Small intestine (tissue), 7 donors: ENCODE data around the gene EDN1. TPM values are rescaled to one million over a fixed set of nuclear protein-coding genes. Genes with fewer than 3 reads are reported as not detected.

ENCODE experiments used
- DNase-seq, 2 donors: peaks; one replicate each; pipeline versions ENCODE4 v3.0.0 to v3.0.0-alpha.2; 2013
- FAIRE-seq: peaks from 2 replicates; lab custom pipeline; 2012; peaks lifted over from hg19 to GRCh38; lab: Jason Lieb, UNC
- H3K27ac ChIP-seq, 3 donors: one replicate each; pipeline ENCODE4 v1.5.1; 2013; ENCODE audit warnings: low read length in 2 of 3, mild to moderate bottlenecking in 2 of 3, control low read depth in 1 of 3, inconsistent platforms in 1 of 3, low read depth in 1 of 3, moderate library complexity in 1 of 3
- H3K27me3 ChIP-seq, 3 donors: one replicate each; pipeline ENCODE4 v1.6.1; 2013; ENCODE audit warnings: low read length in 3 of 3, inconsistent platforms in 1 of 3; ENCODE audit not compliant: control insufficient read depth in 3 of 3, insufficient read depth in 3 of 3
- H3K36me3 ChIP-seq, 3 donors: one replicate each; pipeline ENCODE4 v1.6.1; 2013; ENCODE audit warnings: low read length in 3 of 3, inconsistent platforms in 1 of 3, low read depth in 1 of 3, mild to moderate bottlenecking in 1 of 3, moderate library complexity in 1 of 3; ENCODE audit not compliant: control insufficient read depth in 3 of 3, insufficient read depth in 2 of 3
- H3K4me1 ChIP-seq, 3 donors: one replicate each; pipeline ENCODE4 v1.6.1; 2013; ENCODE audit warnings: low read length in 2 of 3, inconsistent platforms in 1 of 3, low read depth in 1 of 3, mild to moderate bottlenecking in 1 of 3, moderate library complexity in 1 of 3; ENCODE audit not compliant: control insufficient read depth in 3 of 3, insufficient read depth in 2 of 3
- H3K4me3 ChIP-seq, 3 donors: one replicate each; pipeline ENCODE4 v1.5.1; 2013; ENCODE audit warnings: low read length in 3 of 3, control low read depth in 1 of 3, inconsistent platforms in 1 of 3, low read depth in 1 of 3, mild to moderate bottlenecking in 1 of 3, moderate library complexity in 1 of 3
- H3K9me3 ChIP-seq, 2 donors: one replicate each; pipeline ENCODE4 v1.6.1; 2013; ENCODE audit warnings: low read depth in 1 of 2, low read length in 1 of 2; ENCODE audit not compliant: control insufficient read depth in 2 of 2, insufficient read depth in 1 of 2
- WGBS, 3 donors: extraction: QIAGEN DNeasy Blood & Tissue Kit; methylation state at CpG; one replicate each; pipeline ENCODE4 v1.1.7; 2013; 5-methylcytosine and 5-hydroxymethylcytosine counted together
- polyA plus RNA-seq, 4 donors: library from polyadenylated mRNA; stranded (reverse) in 3 of 4; unstranded in 1 of 4; fragments of 200-250 nt in 3 of 4; fragments of 120-200 nt in 1 of 4; gene quantifications; one replicate each; pipeline versions ENCODE4 v1.2.1 to v1.2.3, GENCODE V29; 2013
- donor health status: healthy with polysubstance abuse.
- donor health status: control.
- donor health status: control.
- donor health status: Bipolar disorder and iron deficiency.
- donor health status: healthy.

The EDN1 gene
- polyA plus RNA-seq, 4 donors = 7.3 to 28.5 (median 9.9) TPM

DNA sequence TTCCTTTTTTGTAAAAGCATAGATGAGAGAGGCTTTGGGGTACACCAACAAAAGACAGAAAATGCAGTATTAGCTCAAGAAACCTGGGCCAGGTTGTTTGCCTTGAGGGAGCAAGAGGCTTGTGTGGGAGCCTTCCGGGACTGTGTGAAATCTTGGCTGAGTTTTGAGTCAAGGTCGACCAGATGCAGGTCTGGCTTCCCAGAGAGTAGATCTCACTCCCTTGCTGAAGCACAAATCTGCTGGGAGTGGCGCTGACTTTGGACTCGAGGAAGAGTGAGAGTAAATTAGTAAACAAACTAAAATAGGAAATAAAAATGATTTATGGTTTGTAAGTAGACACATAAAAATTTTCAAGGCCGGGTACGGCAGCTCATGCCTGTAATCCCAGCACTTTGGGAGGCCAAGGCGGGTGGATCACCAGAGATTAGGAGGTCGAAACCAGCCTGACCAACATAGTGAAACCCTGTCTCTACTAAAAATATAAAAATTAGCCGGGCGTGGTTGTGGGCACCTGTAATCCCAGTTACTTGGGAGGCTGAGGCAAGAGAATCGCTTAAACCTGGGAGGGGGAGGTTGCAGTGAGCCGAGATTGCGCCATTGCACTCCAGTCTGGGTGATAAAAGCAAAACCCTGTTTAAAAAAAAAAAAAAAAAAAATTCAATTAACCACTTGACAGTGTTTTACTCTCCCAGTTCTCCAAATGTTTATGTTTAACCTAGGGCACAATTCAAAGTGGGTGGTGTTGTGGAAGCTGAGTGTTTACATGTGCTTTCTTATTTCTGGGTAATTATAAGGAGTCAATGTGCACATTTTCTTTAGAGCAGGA is 27.7 kb upstream of the EDN1 start:
- no peaks in the 10 kb centered on the region for H3K27me3 ChIP-seq
- peaks cover 5 to 24% (median 9%) of the 10 kb centered on the region in 3 donors for H3K4me1 ChIP-seq
- H3K27ac ChIP-seq = peak overlapping the region; percentile 42 to 96 (median 90)
- peak; percentile 88 to 96 for DNase-seq
- peak overlapping the region in 2 of 3 donors; percentile 49 to 57 for H3K4me3 ChIP-seq
- no peaks in the 10 kb centered on the region for H3K36me3 ChIP-seq
- FAIRE-seq = no peak
- WGBS, 3 donors = 23 to 58% (median 36%) methylated on average over 13 of the region's 13 CpGs
- H3K9me3 ChIP-seq = no peaks in the 10 kb centered on the region

DNA sequence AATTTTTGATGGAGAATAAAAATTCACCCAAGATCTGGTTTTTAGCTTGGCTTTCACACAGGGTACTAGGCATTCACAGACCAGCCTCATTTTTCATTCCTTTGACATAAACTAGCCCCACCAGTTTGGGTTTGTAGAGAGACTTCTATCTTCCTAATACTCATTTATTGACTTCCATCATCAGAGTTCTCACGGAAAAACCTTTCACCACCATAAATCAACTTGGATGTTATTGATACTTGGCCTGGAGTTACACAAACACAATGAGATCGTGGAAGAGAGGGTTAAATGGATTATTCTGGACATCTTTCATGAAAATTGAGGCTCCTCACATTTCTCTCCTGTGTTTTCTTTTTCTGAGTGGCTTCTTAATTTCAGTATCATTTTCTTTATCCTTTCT is 26.8 kb upstream of the EDN1 start:
- 10 to 27% (median 20%) methylated on average over 2 of the region's 2 CpGs for WGBS, 3 donors
- Histone ChIP-seq H3K9me3 (no peaks in the 10 kb centered on the region), H3K4me1 (peaks cover 5 to 24% (median 9%) of the 10 kb centered on the region in 3 donors), H3K4me3 (no peak overlapping the region), H3K27me3 (no peaks in the 10 kb centered on the region), H3K36me3 (no peaks in the 10 kb centered on the region), H3K27ac (peak overlapping the region in 1 of 3 donors; percentile 96)
- FAIRE-seq (no peak), DNase-seq (peak in 1 of 2 donors; percentile 25)

DNA sequence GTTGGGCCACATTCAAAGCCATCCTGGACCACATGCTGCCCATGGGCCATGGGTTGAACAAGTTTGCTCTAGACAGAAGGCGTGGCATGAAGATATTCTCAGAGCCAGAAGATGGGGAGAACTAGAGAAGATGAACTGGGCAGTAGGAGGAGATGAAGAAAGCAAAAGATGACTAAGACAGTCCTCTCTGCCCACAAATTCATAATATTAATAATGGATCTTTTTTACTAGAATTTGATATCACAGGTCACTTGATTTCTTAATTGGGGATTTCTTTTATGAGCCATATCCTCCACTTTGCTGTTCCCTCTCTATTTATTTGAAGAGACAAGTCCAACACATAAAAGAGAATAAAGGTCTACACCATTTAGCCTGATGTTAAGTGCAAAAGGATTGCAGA is 25.5 kb upstream of the EDN1 start:
- Histone ChIP-seq H3K27ac (peak overlapping the region in 1 of 3 donors; percentile 24), H3K4me1 (peaks cover 5 to 24% (median 9%) of the 10 kb centered on the region in 3 donors), H3K9me3 (no peaks in the 10 kb centered on the region), H3K4me3 (no peak overlapping the region), H3K36me3 (no peaks in the 10 kb centered on the region), H3K27me3 (no peaks in the 10 kb centered on the region)
- FAIRE-seq (no peak), DNase-seq (no peak)
- WGBS, 3 donors = 86 to 100% (median 95%) methylated on average over 1 of the region's 1 CpG

DNA sequence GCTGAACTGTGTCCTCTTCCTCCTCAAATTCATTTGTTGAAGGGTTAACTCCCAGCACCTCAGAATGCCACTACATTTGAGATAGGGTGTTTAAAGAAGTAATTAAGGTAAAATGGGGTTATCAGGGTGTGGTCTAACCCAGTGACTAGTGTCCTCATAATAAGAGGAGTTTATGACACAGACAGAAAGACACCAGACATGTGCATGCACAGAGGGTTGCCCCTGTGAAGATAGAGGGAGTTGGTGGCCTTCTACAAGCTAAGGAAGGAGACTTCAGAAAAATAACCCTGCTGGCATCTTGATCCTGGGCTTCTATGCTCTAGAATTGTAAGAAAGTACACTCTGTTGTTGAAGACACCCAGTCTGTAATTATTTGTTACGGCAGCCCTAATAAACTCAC is 24.9 kb upstream of the EDN1 start:
- no peak for FAIRE-seq
- Histone ChIP-seq H3K36me3 (no peaks in the 10 kb centered on the region), H3K27ac (peak overlapping the region in 1 of 3 donors; percentile 24), H3K4me1 (peaks cover 5 to 24% (median 9%) of the 10 kb centered on the region in 3 donors), H3K9me3 (no peaks in the 10 kb centered on the region), H3K4me3 (no peak overlapping the region), H3K27me3 (no peaks in the 10 kb centered on the region)
- WGBS, 3 donors = 74 to 93% (median 91%) methylated on average over 1 of the region's 1 CpG
- DNase-seq = no peak

DNA sequence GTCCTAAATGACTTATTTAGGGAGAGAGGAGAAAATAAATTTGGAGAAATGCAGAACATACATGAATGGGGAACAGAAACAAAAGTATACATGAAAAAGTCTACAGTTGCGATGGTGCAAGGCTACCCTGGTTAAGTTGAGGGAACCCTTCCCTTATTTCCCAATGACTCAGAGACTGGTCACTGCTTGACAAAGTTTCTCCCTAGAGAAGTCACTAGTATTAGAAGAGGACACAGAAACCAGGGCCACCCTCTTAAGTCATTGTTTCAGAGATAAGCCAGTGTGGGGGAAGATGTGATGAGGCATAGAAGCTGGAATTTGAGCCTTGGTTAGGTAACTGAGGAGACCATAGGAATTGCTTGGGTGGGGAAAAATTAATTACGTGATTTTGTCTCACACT is 24.4 kb upstream of the EDN1 start:
- no peaks in the 10 kb centered on the region for H3K27me3 ChIP-seq
- peaks cover 5 to 24% (median 9%) of the 10 kb centered on the region in 3 donors for H3K4me1 ChIP-seq
- H3K4me3 ChIP-seq = no peak overlapping the region
- no peaks in the 10 kb centered on the region for H3K9me3 ChIP-seq
- H3K27ac ChIP-seq = peak overlapping the region in 1 of 3 donors; percentile 24
- DNase-seq = peak in 1 of 2 donors; percentile 50
- no peaks in the 10 kb centered on the region for H3K36me3 ChIP-seq
- FAIRE-seq = no peak
- 66 to 79% (median 79%) methylated on average over 2 of the region's 2 CpGs for WGBS, 3 donors

DNA sequence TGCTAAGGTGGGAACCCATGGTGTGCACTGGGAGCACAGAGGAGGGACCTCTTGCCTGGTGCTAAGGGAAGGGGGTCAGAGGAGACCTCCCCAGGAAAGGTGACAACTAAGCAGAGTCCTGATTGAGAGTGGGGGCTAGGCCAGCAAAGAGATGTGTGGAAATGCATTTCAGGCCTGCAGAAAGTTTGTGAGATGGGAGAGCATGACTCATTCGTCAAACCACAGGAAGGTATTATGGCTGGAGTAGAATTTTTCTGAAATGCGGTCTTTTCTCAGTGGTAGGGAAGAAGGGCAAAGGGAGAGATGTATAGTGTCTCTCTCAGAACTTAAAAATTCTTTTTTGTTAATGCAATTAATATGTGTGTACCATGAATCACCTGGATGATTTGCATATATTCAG is 23.6 kb upstream of the EDN1 start:
- H3K9me3 ChIP-seq = no peaks in the 10 kb centered on the region
- 70 to 84% (median 70%) methylated on average over 2 of the region's 2 CpGs for WGBS, 3 donors
- H3K4me3 ChIP-seq = no peak overlapping the region
- FAIRE-seq = no peak
- no peaks in the 10 kb centered on the region for H3K36me3 ChIP-seq
- DNase-seq = no peak
- no peak overlapping the region for H3K27ac ChIP-seq
- H3K4me1 ChIP-seq = peaks cover 3 to 20% (median 9%) of the 10 kb centered on the region in 3 donors
- no peaks in the 10 kb centered on the region for H3K27me3 ChIP-seq

DNA sequence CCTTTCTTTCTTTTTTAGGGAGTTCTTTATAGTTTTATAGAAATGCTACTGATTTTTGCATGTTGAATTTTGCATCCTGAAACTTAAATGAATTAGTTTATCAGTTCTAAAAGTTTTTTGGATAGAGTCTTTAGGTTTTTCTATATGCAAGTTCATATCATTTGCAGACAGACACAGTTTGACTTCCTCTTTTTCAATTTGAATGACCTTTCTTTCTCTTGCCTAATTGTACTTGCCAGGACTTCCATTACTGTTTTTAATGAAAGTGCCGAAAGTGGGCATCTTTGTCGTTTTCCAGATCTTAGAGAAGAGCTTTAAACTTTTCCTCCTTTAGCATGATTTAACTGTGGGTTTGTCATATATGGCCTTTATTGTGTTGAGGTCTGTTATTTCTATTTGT is 21.1 kb upstream of the EDN1 start:
- H3K4me3 ChIP-seq = no peak overlapping the region
- peaks cover 0 to 2% (median 0%) of the 10 kb centered on the region in 3 donors for H3K36me3 ChIP-seq
- DNase-seq (no peak), FAIRE-seq (no peak)
- no peak overlapping the region for H3K27ac ChIP-seq
- peaks cover 0 to 3% of the 10 kb centered on the region in 2 donors for H3K9me3 ChIP-seq
- H3K4me1 ChIP-seq = peaks cover 3 to 17% (median 6%) of the 10 kb centered on the region in 3 donors
- no peaks in the 10 kb centered on the region for H3K27me3 ChIP-seq
- WGBS, 3 donors = 73 to 86% (median 77%) methylated on average over 2 of the region's 2 CpGs

DNA sequence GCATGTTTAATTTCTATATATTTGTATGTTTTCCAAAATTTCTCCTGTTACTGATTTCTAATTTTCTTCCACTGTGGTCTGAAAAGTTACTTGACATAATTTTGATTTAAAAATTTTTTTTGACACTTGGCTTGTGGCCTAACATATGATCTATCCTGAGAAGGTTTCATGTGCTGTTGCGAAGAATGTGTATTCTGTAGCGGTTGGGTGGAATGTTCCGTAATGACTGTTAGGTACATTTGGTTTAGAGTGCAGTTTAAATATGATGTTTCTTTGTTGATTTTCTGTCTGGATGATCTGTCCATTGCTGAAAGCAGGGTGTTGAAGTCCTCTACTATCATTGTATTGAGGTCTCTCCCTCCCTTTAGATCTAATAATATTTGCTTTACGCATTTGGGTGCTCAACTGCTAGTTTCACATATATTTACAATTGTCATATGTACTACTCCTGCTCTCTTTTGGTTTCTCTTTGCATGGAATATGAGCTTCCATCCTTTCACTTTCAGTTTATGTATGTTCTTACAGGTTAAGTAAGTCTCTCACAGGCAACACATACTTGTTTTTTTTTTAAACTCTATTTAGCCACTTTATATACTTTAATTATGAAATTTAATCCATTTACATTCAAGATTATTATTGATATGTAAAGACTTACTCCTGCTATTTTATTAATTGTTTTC is 19.5 kb upstream of the EDN1 start:
- peaks cover 0 to 10% (median 0%) of the 10 kb centered on the region in 3 donors for H3K4me1 ChIP-seq
- WGBS, 3 donors = 82 to 88% (median 84%) methylated on average over 4 of the region's 4 CpGs
- peaks cover 0 to 3% of the 10 kb centered on the region in 2 donors for H3K9me3 ChIP-seq
- H3K4me3 ChIP-seq = no peak overlapping the region
- DNase-seq (peak; percentile 53 to 68), FAIRE-seq (peak; percentile 91)
- H3K36me3 ChIP-seq = peaks cover 0 to 2% (median 0%) of the 10 kb centered on the region in 3 donors
- peak overlapping the region in 1 of 3 donors; percentile 56 for H3K27ac ChIP-seq
- no peaks in the 10 kb centered on the region for H3K27me3 ChIP-seq
